GM21381 (cell line): ENCODE measurements around the gene ARID3A.
"Not testable (repeated sequence)": the region's sequence is repeated elsewhere in the genome, so short reads cannot be mapped to it uniquely, and the experiment has no call there.

Source experiments
- ATAC-seq: cut with Tn5 transposase; IDR thresholded peaks from one replicate; pipeline ENCODE4 v1.9.1; 2021; ENCODE audit warnings: mild to moderate bottlenecking, moderate library complexity; ENCODE audit not compliant: unreplicated experiment

ARID3A gene

GRCh38 chr19:891421-892200 lies 34.2 kb upstream of the ARID3A start:
- ATAC-seq: not testable (repeated sequence)

GRCh38 chr19:892243-892893 lies 33.5 kb upstream of the ARID3A start:
- ATAC-seq: no peak

GRCh38 chr19:892894-893689 lies 32.7 kb upstream of the ARID3A start, which contains the start of the genes MED16 and RNU6-9:
MED16 (minus strand) TSS chr19:893187; CDS start chr19:891131, 2,056 bp downstream.
RNU6-9 (plus strand) TSS chr19:893484.
- ATAC-seq: peak; percentile 85

DNA sequence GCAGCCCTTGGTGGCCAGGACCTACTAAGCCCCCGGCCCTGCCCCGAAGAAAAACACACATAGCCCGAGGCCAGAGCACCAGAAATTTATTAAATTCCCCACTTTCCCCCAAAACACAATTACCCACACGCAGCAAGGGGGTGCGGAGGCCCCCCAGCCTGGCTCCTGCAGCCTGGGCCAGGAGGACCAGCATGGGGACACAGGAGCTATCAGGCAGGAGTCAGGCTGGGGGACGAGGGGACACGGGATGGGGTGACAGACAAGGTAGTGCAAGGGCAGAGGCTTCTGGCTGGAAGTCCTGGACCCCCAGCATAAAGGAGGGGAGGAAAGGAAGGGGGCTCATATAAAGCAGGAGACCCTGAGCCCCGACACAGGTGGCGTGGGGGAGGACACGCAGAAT lies 29.4 kb upstream of the ARID3A start:
- ATAC-seq: no peak

DNA sequence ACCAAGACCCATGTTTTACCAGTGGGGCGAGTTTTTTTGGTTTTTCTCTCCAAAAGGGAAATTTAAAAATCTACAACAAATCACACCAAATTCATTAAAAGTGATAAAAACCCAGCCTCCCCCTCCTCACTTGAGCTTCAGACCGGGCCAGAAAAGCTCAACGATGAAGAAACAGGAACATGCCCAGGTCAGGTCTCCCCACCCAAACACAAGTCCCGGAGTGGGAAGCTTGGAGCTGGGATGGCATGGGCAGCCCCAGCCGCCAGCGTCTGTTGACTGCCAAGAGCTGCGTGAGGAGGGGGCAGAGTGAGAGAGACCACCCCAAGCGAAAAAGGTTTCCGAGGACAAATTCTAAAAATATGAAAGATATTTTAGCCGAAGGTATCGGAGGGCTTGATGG lies 28.8 kb upstream of the ARID3A start:
- ATAC-seq: no peak

- no peak for ATAC-seq
Measured at GRCh38 chr19:897442-898039, 28.3 kb upstream of the ARID3A start.

DNA sequence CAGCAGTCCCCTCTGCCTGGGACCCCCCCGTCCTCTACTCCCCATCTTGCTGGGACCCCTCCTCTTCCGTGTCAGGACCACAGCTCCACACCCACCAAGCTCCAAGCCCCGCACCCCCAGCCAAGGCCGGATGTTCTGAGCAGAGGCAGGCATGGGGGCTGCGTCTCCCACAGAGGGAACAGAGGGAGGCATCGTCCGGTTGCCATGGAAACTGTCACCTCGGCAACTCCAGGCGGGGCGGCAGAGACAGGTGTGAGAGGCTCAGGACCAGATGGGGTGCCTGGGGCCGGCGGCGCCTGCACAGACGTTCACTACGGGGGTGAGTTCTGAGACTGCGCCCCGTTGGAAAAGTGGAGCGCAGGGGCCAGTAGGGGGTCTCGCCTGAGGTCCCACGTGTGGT lies 27.2 kb upstream of the ARID3A start:
- no peak for ATAC-seq

DNA sequence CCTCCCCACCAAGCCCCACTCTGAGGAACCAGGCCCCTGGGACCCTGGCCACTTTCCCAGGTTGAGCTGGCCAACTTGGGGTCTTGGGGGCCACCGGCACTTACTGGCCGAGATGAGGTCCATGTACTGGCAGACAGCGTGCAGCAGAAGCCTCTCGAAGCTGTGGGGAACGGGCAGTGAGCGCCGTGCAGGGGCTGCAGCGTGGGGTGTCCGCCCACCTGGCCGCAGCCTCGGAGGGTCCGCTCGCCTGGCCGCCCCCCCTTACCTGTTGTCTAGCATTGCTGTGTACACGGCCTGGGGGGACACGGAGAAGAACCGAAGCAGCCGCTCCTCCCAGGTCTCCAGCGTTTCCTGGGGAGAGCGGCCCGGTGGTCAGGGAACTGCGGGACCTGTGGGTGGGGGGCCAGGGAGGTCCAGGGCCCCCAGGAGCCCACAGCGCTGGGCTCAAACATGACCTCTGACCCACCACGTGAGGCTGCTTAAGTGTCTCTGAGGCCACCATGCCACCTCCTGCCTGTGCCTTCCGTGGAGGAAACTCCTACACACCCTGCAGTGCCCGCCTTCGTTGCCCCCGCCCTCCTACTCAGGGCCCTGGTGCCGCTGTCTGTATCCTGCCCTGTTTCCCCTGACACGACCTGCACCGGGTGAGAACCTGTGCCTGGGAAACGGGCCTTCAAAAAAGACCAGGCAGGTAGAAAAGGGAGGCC lies 26.3 kb upstream of the ARID3A start:
- ATAC-seq: no peak

GRCh38 chr19:900043-900301 lies 25.9 kb upstream of the ARID3A start:
- no peak for ATAC-seq

DNA sequence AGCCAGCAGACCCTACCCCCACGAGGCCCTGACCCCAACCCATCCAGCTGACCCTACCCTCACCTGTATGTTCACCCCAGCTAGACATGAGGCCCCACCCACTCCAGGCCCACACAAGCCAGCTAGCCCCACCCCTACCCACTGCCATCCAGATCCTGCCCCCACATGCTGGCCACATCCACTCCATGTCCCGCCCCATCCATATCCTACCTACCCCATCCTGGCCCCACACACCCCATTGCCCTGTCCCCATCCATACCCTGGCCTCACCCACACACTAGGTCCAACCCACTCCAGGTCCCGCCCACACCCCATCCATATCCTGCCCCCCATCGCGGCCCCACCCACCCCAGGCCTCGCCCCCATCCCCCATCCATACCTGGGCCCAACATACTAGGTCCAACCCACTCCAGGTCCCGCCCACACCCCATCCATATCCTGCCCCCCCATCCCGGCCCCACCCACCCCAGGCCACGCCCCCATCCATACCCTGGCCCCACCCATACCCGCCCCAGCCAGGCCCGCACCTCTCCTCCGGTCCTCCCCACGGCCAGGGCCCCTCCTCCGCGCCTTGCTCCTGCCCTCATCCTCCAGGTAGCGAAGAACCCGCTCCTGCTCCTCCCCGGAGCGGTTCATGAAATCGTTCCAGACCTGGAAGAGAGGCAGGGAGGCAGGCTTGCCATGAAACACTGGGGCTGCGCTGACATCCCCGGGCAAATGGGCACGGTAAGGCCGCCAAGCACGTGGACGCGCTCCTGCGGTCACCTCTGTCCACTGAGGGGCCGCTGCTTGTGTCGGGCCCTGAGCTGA lies 25.3 kb upstream of the ARID3A start:
- no peak for ATAC-seq

DNA sequence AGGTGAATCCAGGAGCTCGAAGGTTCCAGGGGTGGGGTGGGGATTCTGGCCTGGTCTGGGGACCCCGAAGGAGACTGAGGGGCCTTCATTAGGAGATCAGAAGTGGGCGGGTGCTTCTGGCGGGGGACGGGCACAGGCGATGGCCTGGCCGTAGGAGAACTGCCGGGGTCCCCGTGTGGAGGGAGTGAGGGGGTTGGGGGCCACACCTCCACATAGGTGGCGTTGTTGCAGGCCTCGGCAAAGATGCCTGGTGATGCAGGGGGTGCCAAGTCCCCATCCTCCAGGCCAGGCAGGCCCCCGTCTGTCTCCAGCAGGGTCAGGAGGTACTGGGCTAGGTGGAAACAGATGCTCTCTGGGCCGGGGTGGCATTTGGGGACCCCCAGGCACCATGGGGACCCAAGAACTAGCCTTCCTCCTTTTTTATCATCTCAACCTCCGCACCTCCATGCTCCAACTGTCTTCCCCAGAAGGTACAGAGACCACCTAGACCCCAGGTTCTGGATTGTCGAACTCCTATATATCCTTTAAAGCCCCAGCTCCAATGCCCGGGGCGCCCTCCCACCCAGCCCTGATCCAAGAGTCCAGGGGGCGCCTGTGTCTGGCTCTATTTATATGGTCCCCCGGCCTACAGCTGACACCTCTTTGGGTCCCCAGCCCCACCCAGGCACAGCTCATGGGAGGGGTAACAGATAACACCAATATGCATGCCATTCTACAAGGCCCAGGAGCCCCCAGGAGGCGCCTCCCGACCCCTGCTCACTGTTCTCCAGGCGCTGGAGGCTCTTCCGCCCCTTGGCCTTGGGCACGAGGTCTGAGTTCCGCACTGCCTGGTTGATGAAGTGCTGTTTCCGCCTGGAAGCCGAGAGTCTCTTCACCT lies 24.4 kb upstream of the ARID3A start:
- no peak for ATAC-seq

DNA sequence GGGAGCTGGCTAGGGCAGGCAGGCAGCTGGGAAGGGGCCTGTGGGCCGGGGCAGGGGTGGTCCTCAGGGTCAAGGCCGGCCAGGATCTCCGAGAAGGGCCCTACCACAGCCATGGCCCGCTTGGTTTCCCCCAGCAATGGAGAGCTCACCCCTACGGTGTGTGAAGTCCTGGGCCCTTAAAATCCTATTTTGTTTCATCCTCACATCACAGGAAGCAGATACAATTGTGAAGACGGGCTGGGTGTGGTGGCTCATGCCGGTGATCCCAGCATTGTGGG lies 23.8 kb upstream of the ARID3A start:
- no peak for ATAC-seq

GRCh38 chr19:902446-903226 lies 23.2 kb upstream of the ARID3A start:
- ATAC-seq: no peak

DNA sequence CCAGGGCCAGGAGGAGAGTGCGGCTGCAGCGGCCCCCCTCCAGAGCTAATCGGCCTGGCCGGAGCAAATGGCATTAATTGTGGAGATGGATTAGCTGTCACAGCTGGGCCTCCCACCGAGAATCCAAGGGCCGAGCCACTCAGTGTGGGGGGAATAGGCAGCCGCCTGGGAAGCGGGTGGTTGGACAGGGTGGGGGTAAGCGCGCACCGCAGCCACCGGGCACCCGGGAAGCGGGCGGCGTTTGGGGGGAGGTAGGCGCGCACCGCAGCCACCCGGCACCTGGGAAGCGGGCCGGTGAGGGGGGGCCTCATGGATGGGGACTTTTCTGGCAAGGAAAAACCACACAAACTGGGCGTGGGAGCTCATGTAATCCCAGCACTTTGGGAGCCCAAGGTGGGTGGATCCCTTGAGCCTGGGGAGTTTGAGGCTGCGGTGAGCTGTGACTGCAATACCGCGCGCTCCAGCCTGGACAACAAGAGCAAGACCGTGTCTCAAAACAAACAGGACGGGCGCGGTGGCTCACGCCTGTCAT lies 22.5 kb upstream of the ARID3A start:
- no peak for ATAC-seq

- ATAC-seq: no peak
Measured at GRCh38 chr19:904545-904944, 21.3 kb upstream of the ARID3A start.

GRCh38 chr19:906480-906879 lies 19.4 kb upstream of the ARID3A start:
- ATAC-seq: no peak

DNA sequence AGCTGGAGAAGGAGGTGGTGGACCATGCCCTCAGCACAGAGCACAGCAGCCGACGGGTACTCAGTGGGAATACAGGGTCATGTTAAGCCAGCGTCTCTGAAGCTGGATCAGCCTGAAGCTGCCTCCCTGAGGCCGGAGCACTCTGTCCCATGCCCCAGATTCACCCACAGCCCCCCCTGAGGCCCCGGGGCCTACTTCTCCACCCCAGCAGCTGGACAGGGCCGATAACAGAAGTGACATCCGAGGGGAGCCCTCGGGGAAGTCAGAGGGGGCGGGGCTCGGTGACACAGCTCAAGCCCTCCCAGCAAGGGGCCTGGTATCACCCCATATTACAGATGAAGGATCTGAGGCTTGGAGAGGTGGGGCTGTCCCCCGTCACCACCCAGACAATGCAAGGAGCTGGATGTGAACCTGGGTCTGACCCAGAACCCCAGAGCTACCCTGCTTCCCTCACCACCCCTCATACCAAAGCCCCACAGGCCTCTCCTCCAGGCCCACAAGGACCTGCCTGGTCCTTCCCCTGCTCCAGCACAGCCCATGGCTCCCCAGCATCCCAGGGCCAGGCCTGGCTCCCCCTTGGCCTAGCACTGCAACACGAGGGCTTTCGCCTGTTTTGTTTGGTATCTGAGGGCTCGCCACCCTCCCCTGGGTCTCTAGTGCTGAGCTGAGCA lies 18.5 kb upstream of the ARID3A start:
- ATAC-seq: no peak
